ENCODE measurements around the gene SLC29A1.
A peak's percentile ranks its signal among the peaks of the same experiment; 100 is the strongest.

The SLC29A1 gene

GRCh38 chr6:44264154-44265006, 41.0 kb downstream of the SLC29A1 start:
- Histone ChIP-seq H3K4me1 (peaks cover 0 to 37% (median 26%) of the 10 kb centered on the region in 4 donors), H3K27me3 (peaks cover 0 to 15% of the 10 kb centered on the region in 2 donors), H3K27ac (peak overlapping the region; percentile 68 to 82), H3K4me3 (peak overlapping the region; percentile 64 to 72), H3K36me3 (peaks cover 0 to 15% (median 5%) of the 10 kb centered on the region in 3 donors), H3K9me3 (no peaks in the 10 kb centered on the region)
- no peak for TF ChIP-seq CTCF (IDR thresholded peaks at IDR 0.05)
- no peak for DNase-seq
- intact Hi-C loops (cut with DNase I; ENCODE audit: low total_unique reads), result loop anchor here (5.0 to 10.0 kb wide), 3 partner anchors 73 to 170 kb away; partner anchors contain the start of gene CDC5L

GRCh38 chr6:44265007-44265721, 41.8 kb downstream of the SLC29A1 start, which contains the start of gene NFKBIE:
TSS of gene NFKBIE (minus strand) at chr6:44265551. CDS start at chr6:44265346, 205 bp downstream.
- Histone ChIP-seq H3K4me3 (peak within 1 kb of the TSS; percentile 64 to 72), H3K27me3 (peaks cover 0 to 22% of the 10 kb centered on the region in 2 donors), H3K36me3 (peaks cover 0 to 8% (median under 1%) of the 10 kb centered on the region in 3 donors), H3K4me1 (peaks cover 0 to 40% (median 27%) of the 10 kb centered on the region in 4 donors), H3K9me3 (no peaks in the 10 kb centered on the region), H3K27ac (peak within 1 kb of the TSS; percentile 68 to 82)
- TF ChIP-seq CTCF (IDR thresholded peaks at IDR 0.05), result peak in 1 of 2 experiments; percentile 3
- intact Hi-C loops (cut with DNase I; ENCODE audit: low total_unique reads), result loop anchor here (5.0 to 10.0 kb wide), 3 partner anchors 72 to 170 kb away; partner anchors contain the start of gene CDC5L
- DNase-seq, result peak; percentile 95 to 97

- DNase-seq, result no peak
- Histone ChIP-seq H3K4me1 (peaks cover 0 to 46% (median 32%) of the 10 kb centered on the region in 4 donors), H3K36me3 (peaks cover 0 to 6% (median 0%) of the 10 kb centered on the region in 3 donors), H3K4me3 (peak overlapping the region; percentile 64 to 72), H3K9me3 (no peaks in the 10 kb centered on the region), H3K27ac (peak overlapping the region; percentile 68 to 82), H3K27me3 (peaks cover 0 to 29% of the 10 kb centered on the region in 2 donors)
- TF ChIP-seq CTCF (IDR thresholded peaks at IDR 0.05), result no peak
- intact Hi-C loops (cut with DNase I; ENCODE audit: low total_unique reads), result loop anchor here (5.0 to 10.0 kb wide), 3 partner anchors 72 to 171 kb away; partner anchors contain the start of gene CDC5L
Measured at GRCh38 chr6:44265722-44266233, 42.4 kb downstream of the SLC29A1 start.

- Histone ChIP-seq H3K9me3 (no peaks in the 10 kb centered on the region), H3K4me1 (peaks cover 0 to 51% (median 34%) of the 10 kb centered on the region in 4 donors), H3K27me3 (peaks cover 0 to 34% of the 10 kb centered on the region in 2 donors), H3K27ac (no peak overlapping the region), H3K4me3 (no peak overlapping the region), H3K36me3 (peaks cover 0 to 3% (median 0%) of the 10 kb centered on the region in 3 donors)
- no peak for TF ChIP-seq CTCF (IDR thresholded peaks at IDR 0.05)
- no peak for DNase-seq
- intact Hi-C loops (cut with DNase I; ENCODE audit: low total_unique reads), result loop anchor here (5.0 to 10.0 kb wide), 3 partner anchors 71 to 172 kb away; partner anchors contain the start of gene CDC5L
Measured at GRCh38 chr6:44266347-44266746, 43.0 kb downstream of the SLC29A1 start.

- H3K9me3 ChIP-seq, result no peaks in the 10 kb centered on the region
- H3K27me3 ChIP-seq, result peaks cover 0 to 43% of the 10 kb centered on the region in 2 donors
- intact Hi-C loops (cut with DNase I; ENCODE audit: low total_unique reads), result loop anchor here (5.0 to 10.0 kb wide), 3 partner anchors 70 to 172 kb away; partner anchors contain the start of gene CDC5L
- H3K4me1 ChIP-seq, result peaks cover 0 to 54% (median 35%) of the 10 kb centered on the region in 4 donors
- no peak for TF ChIP-seq CTCF (IDR thresholded peaks at IDR 0.05)
- no peak overlapping the region for H3K4me3 ChIP-seq
- no peak overlapping the region for H3K27ac ChIP-seq
- no peak for DNase-seq
- no peaks in the 10 kb centered on the region for H3K36me3 ChIP-seq
Measured at GRCh38 chr6:44267252-44267651, 43.9 kb downstream of the SLC29A1 start.

Data from tibial artery (tissue), 4 donors.